SK-N-SH treated with all-trans-retinoic acid at 6 μM for 48 hours (cell line): ENCODE data around the gene REP15.

ENCODE experiments used
- ATAC-seq: fragments of 200-7000 bp; cut with Tn5 transposase; 3 replicates; pipeline ENCODE4 v1.9.1; 2020; ENCODE audit warnings: mild to moderate bottlenecking, moderate library complexity
- ARNTL ChIP-seq: fragments of 450-650 bp; formaldehyde crosslinking; IDR thresholded peaks from 2 replicates; pipeline ENCODE4 v1.5.0; 2020; ENCODE audit warnings: low read depth, mild to moderate bottlenecking, moderate library complexity, borderline replicate concordance
- BACH2 ChIP-seq: fragments of 250-450 bp; sonication (Bioruptor Pico); IDR thresholded peaks from 2 replicates; pipeline ENCODE4 v1.9.0; 2021; ENCODE audit warnings: mild to moderate bottlenecking, borderline replicate concordance
- CREB5 ChIP-seq: fragments of 250-450 bp; sonication (Bioruptor Pico); IDR thresholded peaks from 2 replicates; pipeline ENCODE4 v1.5.1; 2020; ENCODE audit warnings: low read depth, mild to moderate bottlenecking, moderate library complexity
- CSDC2 ChIP-seq: fragments of 250-450 bp; sonication (Bioruptor Pico); IDR thresholded peaks from 2 replicates; pipeline ENCODE4 v1.5.0; 2020; ENCODE audit warnings: mild to moderate bottlenecking, moderate library complexity
- CSRNP3 ChIP-seq: fragments of 250-450 bp; sonication (Bioruptor Pico); IDR thresholded peaks from 2 replicates; pipeline ENCODE4 v1.5.1; 2021; ENCODE audit warnings: mild to moderate bottlenecking, moderate library complexity
- GLIS3 ChIP-seq: fragments of 250-450 bp; sonication (Bioruptor Pico); IDR thresholded peaks from 2 replicates; pipeline ENCODE4 v1.5.0; 2020; ENCODE audit warnings: mild to moderate bottlenecking, moderate library complexity
- ISL1 ChIP-seq: fragments of 250-450 bp; sonication (Bioruptor Pico); IDR thresholded peaks from 2 replicates; pipeline ENCODE4 v2.1.2; 2022; ENCODE audit warnings: mild to moderate bottlenecking, moderate library complexity
- PATZ1 ChIP-seq: fragments of 250-450 bp; sonication (Bioruptor Pico); IDR thresholded peaks from 2 replicates; pipeline ENCODE4 v1.8.0; 2020; ENCODE audit warnings: mild to moderate bottlenecking, moderate library complexity, borderline replicate concordance
- POU6F1 ChIP-seq: fragments of 250-450 bp; sonication (Bioruptor Pico); IDR thresholded peaks from 2 replicates; pipeline ENCODE4 v1.8.0; 2021; ENCODE audit warnings: low read depth, mild to moderate bottlenecking, moderate library complexity, borderline replicate concordance
- PPARA ChIP-seq: fragments of 250-450 bp; sonication (Bioruptor Pico); IDR thresholded peaks from 2 replicates; pipeline ENCODE4 v1.5.0; 2020; ENCODE audit warnings: mild to moderate bottlenecking, borderline replicate concordance
- RARB ChIP-seq: fragments of 250-450 bp; sonication (Bioruptor Pico); IDR thresholded peaks from 2 replicates; pipeline ENCODE4 v1.8.0; 2021; ENCODE audit warnings: mild to moderate bottlenecking, moderate library complexity
- SNAI2 ChIP-seq: fragments of 250-450 bp; sonication (Bioruptor Pico); IDR thresholded peaks from 2 replicates; pipeline ENCODE4 v1.5.0; 2020; ENCODE audit warnings: mild to moderate bottlenecking, moderate library complexity
- TCF4 ChIP-seq: fragments of 250-450 bp; sonication (Bioruptor Pico); IDR thresholded peaks from 2 replicates; pipeline ENCODE4 v1.8.0; 2021; ENCODE audit warnings: mild to moderate bottlenecking, moderate library complexity, borderline replicate concordance
- TOX ChIP-seq: fragments of 250-450 bp; sonication (Bioruptor Pico); IDR thresholded peaks from 2 replicates; pipeline ENCODE4 v1.8.0; 2021; ENCODE audit warnings: mild to moderate bottlenecking, moderate library complexity, borderline replicate concordance
- TSHZ2 ChIP-seq: fragments of 250-450 bp; sonication (Bioruptor Pico); IDR thresholded peaks from 2 replicates; pipeline ENCODE4 v1.5.0; 2020; ENCODE audit warnings: mild to moderate bottlenecking, moderate library complexity
- ZC3H10 ChIP-seq: fragments of 250-450 bp; sonication (Bioruptor Pico); IDR thresholded peaks from 2 replicates; pipeline ENCODE4 v1.5.1; 2021; ENCODE audit warnings: mild to moderate bottlenecking, moderate library complexity
- ZFP3 ChIP-seq: fragments of 250-450 bp; sonication (Bioruptor Pico); IDR thresholded peaks from 2 replicates; pipeline ENCODE4 v1.5.0; 2020; ENCODE audit warnings: mild to moderate bottlenecking, moderate library complexity
- ZFP30 ChIP-seq: fragments of 450-650 bp; formaldehyde crosslinking; IDR thresholded peaks from 2 replicates; pipeline ENCODE4 v1.5.0; 2022; ENCODE audit warnings: mild to moderate bottlenecking, moderate library complexity
- ZNF565 ChIP-seq: fragments of 450-650 bp; formaldehyde crosslinking; conservative IDR thresholded peaks from 2 replicates; pipeline ENCODE4 v1.5.0; 2020; ENCODE audit warnings: low read depth, mild to moderate bottlenecking, moderate library complexity
- ZNF8 ChIP-seq: fragments of 450-650 bp; formaldehyde crosslinking; IDR thresholded peaks from 2 replicates; pipeline ENCODE4 v1.5.0; 2020; ENCODE audit warnings: mild to moderate bottlenecking, moderate library complexity

REP15 gene

GRCh38 chr12:27667540-27667939 is 28.7 kb upstream of the REP15 start:
- no peak for ATAC-seq
- TF ChIP-seq TSHZ2 (CRISPR knock-in tag) (no peak), CSRNP3 (CRISPR knock-in tag) (no peak), CREB5 (CRISPR knock-in tag) (no peak), TCF4 (CRISPR knock-in tag) (no peak), GLIS3 (CRISPR knock-in tag) (no peak), ARNTL (CRISPR knock-in tag) (no peak), ZC3H10 (no peak), CSDC2 (CRISPR knock-in tag) (no peak), PATZ1 (CRISPR knock-in tag) (no peak), TOX (no peak), ISL1 (CRISPR knock-in tag) (no peak), BACH2 (no peak), RARB (CRISPR knock-in tag) (no peak), POU6F1 (CRISPR knock-in tag) (no peak), ZNF565 (CRISPR knock-in tag) (no peak), ZNF8 (CRISPR knock-in tag) (no peak), SNAI2 (no peak), PPARA (CRISPR knock-in tag) (no peak), ZFP30 (CRISPR knock-in tag) (no peak), ZFP3 (no peak)

- TF ChIP-seq ZNF565 (CRISPR knock-in tag) (no peak), TSHZ2 (CRISPR knock-in tag) (no peak), ZFP3 (no peak), POU6F1 (CRISPR knock-in tag) (no peak)
- ATAC-seq = no peak
These were observed 24.2 kb upstream of the REP15 start for GRCh38 chr12:27672051-27672450.
